GM20000 (cell line): ENCODE data around the gene RNF181.

Experiments
- DNase-seq: peaks from one replicate; pipeline ENCODE4 v3.0.0; 2012; ENCODE audit warnings: low spot score
- TF ChIP-seq, protein P1 (sequence below): IDR thresholded peaks from 2 replicates; pipeline ENCODE4 v1.5.1; 2012; ENCODE audit warnings: mild to moderate bottlenecking, control low read depth; ENCODE audit errors: extremely low read depth, missing control alignments

The RNF181 gene

DNA sequence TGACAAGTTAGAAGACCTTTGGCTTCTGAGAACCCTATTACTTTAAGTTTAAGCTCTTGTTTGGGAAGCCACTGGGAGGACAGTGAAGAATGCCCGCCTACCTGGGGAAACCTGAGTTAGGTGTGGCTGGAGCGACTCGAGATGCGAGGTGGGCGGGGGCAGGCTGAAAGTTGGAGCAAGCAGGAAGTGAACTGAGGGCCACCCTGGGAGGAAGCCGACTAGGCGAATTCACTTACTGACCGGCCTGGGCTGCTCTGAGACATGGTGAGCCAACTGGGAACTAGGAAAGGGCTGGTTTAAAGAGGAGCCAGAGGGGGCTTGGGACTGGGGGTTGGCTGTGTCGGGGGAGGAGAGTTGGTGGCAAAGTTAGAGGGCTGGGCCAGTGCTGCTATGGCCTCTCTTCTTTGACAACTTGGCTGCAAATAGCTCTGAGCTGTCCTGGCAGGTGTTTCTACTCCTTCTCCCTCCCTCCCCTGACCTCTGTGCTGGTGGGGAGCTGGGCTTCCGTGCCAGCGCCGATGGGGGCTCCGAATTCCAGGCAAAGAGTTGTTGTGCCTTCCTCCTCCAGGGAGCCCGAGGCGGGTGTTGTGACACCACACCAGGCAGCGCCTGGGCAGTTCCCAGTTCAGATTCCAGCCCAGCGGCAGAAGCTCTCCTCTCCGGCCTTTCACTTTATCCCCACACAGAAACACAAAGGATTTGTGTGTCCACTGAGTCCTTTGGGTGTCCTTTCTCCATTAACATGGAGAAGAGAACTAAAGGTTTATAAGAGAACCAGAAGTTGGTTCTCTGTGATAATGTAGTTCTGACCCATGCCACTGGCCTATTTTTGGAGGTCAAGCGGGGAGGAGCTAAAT, 17.9 kb upstream of the RNF181 start, which contains the start of gene VAMP8:
TSS of gene VAMP8 (plus strand) at position 201 of the 857 bp plus-strand sequence. CDS start at position 262, 61 bp downstream.
- peak; percentile 75 for DNase-seq
- TF ChIP-seq, protein P1, sequence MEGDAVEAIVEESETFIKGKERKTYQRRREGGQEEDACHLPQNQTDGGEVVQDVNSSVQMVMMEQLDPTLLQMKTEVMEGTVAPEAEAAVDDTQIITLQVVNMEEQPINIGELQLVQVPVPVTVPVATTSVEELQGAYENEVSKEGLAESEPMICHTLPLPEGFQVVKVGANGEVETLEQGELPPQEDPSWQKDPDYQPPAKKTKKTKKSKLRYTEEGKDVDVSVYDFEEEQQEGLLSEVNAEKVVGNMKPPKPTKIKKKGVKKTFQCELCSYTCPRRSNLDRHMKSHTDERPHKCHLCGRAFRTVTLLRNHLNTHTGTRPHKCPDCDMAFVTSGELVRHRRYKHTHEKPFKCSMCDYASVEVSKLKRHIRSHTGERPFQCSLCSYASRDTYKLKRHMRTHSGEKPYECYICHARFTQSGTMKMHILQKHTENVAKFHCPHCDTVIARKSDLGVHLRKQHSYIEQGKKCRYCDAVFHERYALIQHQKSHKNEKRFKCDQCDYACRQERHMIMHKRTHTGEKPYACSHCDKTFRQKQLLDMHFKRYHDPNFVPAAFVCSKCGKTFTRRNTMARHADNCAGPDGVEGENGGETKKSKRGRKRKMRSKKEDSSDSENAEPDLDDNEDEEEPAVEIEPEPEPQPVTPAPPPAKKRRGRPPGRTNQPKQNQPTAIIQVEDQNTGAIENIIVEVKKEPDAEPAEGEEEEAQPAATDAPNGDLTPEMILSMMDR = no peak

DNA sequence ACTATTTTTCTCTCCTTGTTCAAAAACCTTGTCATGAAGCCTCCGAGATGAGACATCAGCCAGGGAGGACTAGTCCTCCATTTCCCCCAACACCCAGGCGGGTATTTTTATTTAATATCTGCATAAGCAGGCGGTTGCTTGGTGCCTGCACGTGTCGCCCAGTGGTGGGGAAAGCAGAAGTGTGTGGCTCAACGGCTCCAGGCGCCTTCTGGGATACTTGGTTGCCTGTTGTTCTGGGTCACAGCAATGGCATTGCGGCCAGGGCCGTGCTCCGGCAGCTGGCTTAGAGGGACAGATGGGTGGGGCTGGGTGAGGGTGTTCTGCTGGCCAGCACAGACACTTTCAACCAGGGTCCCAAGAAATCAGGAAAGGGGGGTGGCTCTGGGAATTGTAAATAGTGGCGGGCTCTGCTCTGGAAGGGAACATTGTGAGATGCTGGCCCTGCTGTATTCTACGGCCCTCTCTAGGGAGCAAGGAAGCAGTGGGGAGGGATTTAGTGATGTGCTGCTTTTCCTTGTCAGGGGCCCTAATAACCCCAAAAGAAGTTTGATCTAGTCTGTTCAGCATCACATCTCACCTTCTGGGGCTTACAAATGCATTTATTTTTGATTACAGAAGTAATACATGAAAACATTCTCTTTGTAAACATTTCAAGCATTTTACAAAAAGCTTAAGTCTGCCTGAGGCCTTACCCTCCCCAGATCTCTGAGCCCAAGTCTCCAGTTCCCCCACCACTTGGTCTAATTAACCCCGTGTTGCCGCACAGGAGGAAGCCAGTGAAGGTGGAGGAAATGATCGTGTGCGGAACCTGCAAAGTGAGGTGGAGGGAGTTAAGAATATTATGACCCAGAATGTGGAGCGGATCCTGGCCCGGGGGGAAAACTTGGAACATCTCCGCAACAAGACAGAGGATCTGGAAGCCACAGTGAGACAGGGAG, 17.0 kb upstream of the RNF181 start:
- peak; percentile 58 for DNase-seq
- TF ChIP-seq, protein P1 = no peak

DNA sequence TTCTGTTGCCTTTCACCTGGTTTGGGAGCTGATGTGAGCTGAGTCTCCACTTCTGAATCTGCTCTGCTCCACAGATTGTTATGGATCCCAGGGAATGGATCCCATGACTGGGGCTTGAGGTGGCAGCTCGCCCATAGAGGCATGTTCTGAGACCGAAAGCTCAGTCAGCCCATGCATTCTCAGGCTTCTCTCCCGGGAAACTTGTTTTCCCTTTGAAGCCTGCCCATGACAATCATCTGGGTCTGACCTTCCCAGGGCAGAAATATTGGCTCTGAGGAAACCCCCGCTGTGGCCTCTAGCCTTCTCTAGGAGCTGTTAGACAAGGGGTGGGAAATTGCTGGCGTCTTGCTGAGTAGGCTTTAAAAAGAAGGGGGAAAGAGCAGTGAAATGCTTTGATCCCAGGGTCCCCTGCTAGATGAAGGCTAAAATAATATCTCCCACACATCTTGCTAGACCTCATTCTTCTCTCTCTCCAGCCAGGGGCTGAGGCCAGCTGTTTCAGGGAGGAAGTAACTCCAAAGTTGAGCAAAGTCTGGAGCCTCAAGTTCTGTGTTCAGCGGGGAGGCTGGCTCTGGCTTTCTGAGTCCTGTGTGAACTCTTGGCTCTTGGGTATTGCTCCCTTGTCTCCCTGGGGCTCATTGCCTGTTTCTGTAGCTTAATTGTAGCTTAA, 16.1 kb upstream of the RNF181 start:
- TF ChIP-seq, protein P1 = no peak
- DNase-seq = no peak

DNA sequence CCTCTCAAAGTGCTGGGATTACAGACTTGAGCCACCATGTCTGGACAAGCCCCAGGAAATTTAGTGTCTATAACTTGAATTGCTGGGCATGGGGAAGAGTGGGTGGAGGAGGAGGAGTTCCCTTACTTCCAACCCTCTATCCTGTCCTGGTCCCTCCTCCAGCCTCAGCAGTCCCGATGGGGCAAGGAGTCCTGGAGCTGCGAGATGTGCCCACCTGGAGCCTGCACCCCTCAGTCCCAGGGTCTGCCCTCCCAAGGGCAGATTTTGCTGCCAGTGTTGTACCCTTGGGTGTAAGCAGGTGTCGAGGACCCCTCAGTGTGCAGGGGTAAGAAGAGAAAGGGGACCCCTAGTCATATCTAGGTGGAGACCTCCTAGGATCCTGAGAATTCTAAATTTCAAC, 15.3 kb upstream of the RNF181 start:
- TF ChIP-seq, protein P1 = no peak
- no peak for DNase-seq

DNA sequence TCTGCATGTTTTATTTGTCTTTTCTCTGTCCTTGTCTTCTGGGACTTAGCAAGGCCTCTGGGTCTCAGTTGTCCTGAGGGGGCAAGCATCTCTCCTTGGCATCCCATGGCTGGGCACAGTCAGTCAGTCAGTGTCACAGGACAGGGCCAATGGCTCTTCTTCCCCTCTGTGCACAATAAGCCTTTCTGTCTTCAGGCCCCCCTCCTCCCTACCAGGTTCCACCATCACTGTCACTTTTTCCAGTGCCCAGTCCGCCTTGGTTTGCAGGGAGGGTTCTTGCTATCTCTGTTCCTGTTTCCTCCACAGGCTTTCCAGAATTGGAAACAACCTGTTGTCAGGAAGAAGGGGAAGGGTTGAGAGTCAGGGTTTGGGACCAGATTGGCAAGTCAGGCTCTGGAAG, 13.1 kb upstream of the RNF181 start:
- TF ChIP-seq, protein P1 = no peak
- DNase-seq = no peak

DNA sequence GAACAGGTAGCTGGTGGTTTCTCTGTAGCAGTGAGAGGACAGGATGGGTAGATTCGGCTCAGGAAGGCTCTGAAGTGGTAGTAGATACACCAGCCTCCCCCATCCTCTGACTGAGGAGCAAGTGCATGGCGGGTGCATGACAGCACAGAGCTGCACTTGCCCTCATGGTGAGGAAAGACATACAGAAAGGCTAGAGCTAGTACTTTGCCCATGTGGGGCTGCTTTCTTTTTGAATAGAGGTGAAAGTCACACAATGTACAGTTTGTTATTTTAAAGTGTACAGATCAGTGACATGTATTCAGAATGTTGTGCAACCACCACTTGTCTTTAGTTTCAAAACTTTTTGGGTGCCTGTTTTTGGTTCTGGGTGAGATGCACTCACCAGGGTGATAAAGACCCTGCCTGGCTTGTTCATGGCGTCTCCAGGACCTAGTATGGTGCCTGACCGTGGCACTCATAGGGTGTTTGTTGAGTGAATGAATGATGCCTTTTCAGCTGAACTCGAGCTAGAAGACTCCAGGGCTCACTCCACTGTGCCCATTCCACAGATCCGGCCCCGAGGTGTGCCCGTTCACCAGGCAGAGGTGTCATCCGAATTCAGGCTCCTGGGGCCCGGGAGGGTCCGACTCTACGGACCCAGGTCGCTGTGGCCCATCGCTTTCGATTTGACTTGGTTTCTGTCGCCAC, 11.7 kb upstream of the RNF181 start:
- no peak for DNase-seq
- TF ChIP-seq, protein P1 = no peak
